ENCODE data around the gene TPO. TPM values are rescaled to one million over a fixed set of nuclear protein-coding genes. Genes with fewer than 3 reads are reported as not detected.
A peak's percentile ranks its signal among the peaks of the same experiment; 100 is the strongest.
"Not testable (repeated sequence)": the region's sequence is repeated elsewhere in the genome, so short reads cannot be mapped to it uniquely, and the experiment has no call there.

TPO gene
- polyA plus RNA-seq, 1 donor from 2014 or later = not detected

- Mint-ChIP-seq H3K9me3 (peaks cover 0 to 1% (median 0%) of the 10 kb centered on the region in 3 donors), H3K27ac (no peak overlapping the region), H3K36me3 (no peaks in the 10 kb centered on the region), H3K27me3 (no peaks in the 10 kb centered on the region), H3K4me3 (no peak overlapping the region), H3K4me1 (no peaks in the 10 kb centered on the region)
These were observed 90.4 kb downstream of the TPO start for GRCh38 chr2:1503471-1504310.

GRCh38 chr2:1504311-1504750, 91.1 kb downstream of the TPO start:
- Mint-ChIP-seq H3K4me1 (peaks cover 0 to 2% (median 1%) of the 10 kb centered on the region in 3 donors), H3K36me3 (no peaks in the 10 kb centered on the region), H3K9me3 (peaks cover 0 to 3% (median 0%) of the 10 kb centered on the region in 3 donors), H3K27ac (no peak overlapping the region), H3K4me3 (no peak overlapping the region), H3K27me3 (no peaks in the 10 kb centered on the region)

GRCh38 chr2:1505031-1505441, 91.8 kb downstream of the TPO start:
- peaks cover 0 to 6% (median 3%) of the 10 kb centered on the region in 3 donors for H3K4me1 Mint-ChIP-seq
- peaks cover 0 to 3% (median 0%) of the 10 kb centered on the region in 3 donors for H3K9me3 Mint-ChIP-seq
- H3K4me3 Mint-ChIP-seq = no peak overlapping the region
- H3K27me3 Mint-ChIP-seq = peaks cover 5% of the 10 kb centered on the region
- H3K36me3 Mint-ChIP-seq = no peaks in the 10 kb centered on the region
- no peak overlapping the region for H3K27ac Mint-ChIP-seq

GRCh38 chr2:1509271-1510065, 96.2 kb downstream of the TPO start:
- Mint-ChIP-seq H3K9me3 (peaks cover 0 to 3% (median 0%) of the 10 kb centered on the region in 3 donors), H3K4me3 (peak overlapping the region in 2 of 4 donors; percentile 35 to 68), H3K36me3 (no peaks in the 10 kb centered on the region), H3K27me3 (peaks cover 5% of the 10 kb centered on the region), H3K27ac (peak overlapping the region in 1 of 3 donors; percentile 85), H3K4me1 (peaks cover 0 to 6% (median 3%) of the 10 kb centered on the region in 3 donors)

- H3K27ac Mint-ChIP-seq = no peak overlapping the region
- peaks cover 0 to 3% (median 0%) of the 10 kb centered on the region in 3 donors for H3K9me3 Mint-ChIP-seq
- peak overlapping the region in 2 of 4 donors; percentile 35 to 68 for H3K4me3 Mint-ChIP-seq
- no peaks in the 10 kb centered on the region for H3K36me3 Mint-ChIP-seq
- H3K4me1 Mint-ChIP-seq = peaks cover 0 to 6% (median 3%) of the 10 kb centered on the region in 3 donors
- peaks cover 5% of the 10 kb centered on the region for H3K27me3 Mint-ChIP-seq
These were observed 96.9 kb downstream of the TPO start for GRCh38 chr2:1510176-1510575.

- H3K27me3 Mint-ChIP-seq = peaks cover 10% of the 10 kb centered on the region
- H3K36me3 Mint-ChIP-seq = no peaks in the 10 kb centered on the region
- no peak overlapping the region for H3K4me3 Mint-ChIP-seq
- no peak overlapping the region for H3K27ac Mint-ChIP-seq
- peaks cover 0 to 6% (median 3%) of the 10 kb centered on the region in 3 donors for H3K4me1 Mint-ChIP-seq
- peaks cover 0 to 3% (median 0%) of the 10 kb centered on the region in 3 donors for H3K9me3 Mint-ChIP-seq
These were observed 98.2 kb downstream of the TPO start for GRCh38 chr2:1511455-1511854.

- Mint-ChIP-seq H3K27ac (no peak overlapping the region), H3K4me3 (no peak overlapping the region), H3K36me3 (no peaks in the 10 kb centered on the region)
These were observed 99.3 kb downstream of the TPO start for GRCh38 chr2:1512321-1513289.

GRCh38 chr2:1514391-1515072, 101.3 kb downstream of the TPO start:
- no peaks in the 10 kb centered on the region for H3K36me3 Mint-ChIP-seq
- peaks cover 0 to 5% (median 3%) of the 10 kb centered on the region in 3 donors for H3K4me1 Mint-ChIP-seq
- H3K27ac Mint-ChIP-seq = no peak overlapping the region
- peaks cover 10% of the 10 kb centered on the region for H3K27me3 Mint-ChIP-seq
- H3K4me3 Mint-ChIP-seq = no peak overlapping the region
- H3K9me3 Mint-ChIP-seq = no peaks in the 10 kb centered on the region

More at GRCh38 chr2:1512321-1513289, 99.3 kb downstream of the TPO start:
- peaks cover 0 to 6% (median 3%) of the 10 kb centered on the region in 3 donors for H3K4me1 Mint-ChIP-seq
- peaks cover 0 to 3% (median 0%) of the 10 kb centered on the region in 3 donors for H3K9me3 Mint-ChIP-seq
- H3K27me3 Mint-ChIP-seq = peaks cover 10% of the 10 kb centered on the region

- Mint-ChIP-seq H3K4me3 (peak overlapping the region in 1 of 4 donors; percentile 65), H3K27ac (no peak overlapping the region), H3K27me3 (peaks cover 5% of the 10 kb centered on the region), H3K4me1 (peaks cover 0 to 3% (median 0%) of the 10 kb centered on the region in 3 donors), H3K36me3 (no peaks in the 10 kb centered on the region), H3K9me3 (no peaks in the 10 kb centered on the region)
These were observed 101.8 kb downstream of the TPO start for GRCh38 chr2:1515073-1515430.

GRCh38 chr2:1515986-1516797, 102.9 kb downstream of the TPO start:
- Mint-ChIP-seq H3K4me3 (no peak overlapping the region), H3K27me3 (peaks cover 5% of the 10 kb centered on the region), H3K36me3 (no peaks in the 10 kb centered on the region), H3K9me3 (no peaks in the 10 kb centered on the region), H3K4me1 (peaks cover 0 to 3% (median 0%) of the 10 kb centered on the region in 3 donors), H3K27ac (no peak overlapping the region)

GRCh38 chr2:1516798-1517060, 103.5 kb downstream of the TPO start:
- H3K9me3 Mint-ChIP-seq = no peaks in the 10 kb centered on the region
- H3K27ac Mint-ChIP-seq = no peak overlapping the region
- H3K4me3 Mint-ChIP-seq = no peak overlapping the region
- H3K27me3 Mint-ChIP-seq = peaks cover 5% of the 10 kb centered on the region
- no peaks in the 10 kb centered on the region for H3K36me3 Mint-ChIP-seq
- H3K4me1 Mint-ChIP-seq = peaks cover 0 to 3% (median 0%) of the 10 kb centered on the region in 3 donors

- not testable (repeated sequence) for H3K36me3 Mint-ChIP-seq, H3K4me1 Mint-ChIP-seq, H3K27me3 Mint-ChIP-seq, H3K4me3 Mint-ChIP-seq, H3K27ac Mint-ChIP-seq, H3K9me3 Mint-ChIP-seq
These were observed 104.0 kb downstream of the TPO start for GRCh38 chr2:1517291-1517690.

GRCh38 chr2:1517786-1518185, 104.5 kb downstream of the TPO start:
- no peak overlapping the region for H3K4me3 Mint-ChIP-seq
- peaks cover 0 to 3% (median 0%) of the 10 kb centered on the region in 3 donors for H3K4me1 Mint-ChIP-seq
- no peaks in the 10 kb centered on the region for H3K9me3 Mint-ChIP-seq
- peak overlapping the region in 1 of 3 donors; percentile 32 for H3K27ac Mint-ChIP-seq
- no peaks in the 10 kb centered on the region for H3K36me3 Mint-ChIP-seq
- peaks cover 5% of the 10 kb centered on the region for H3K27me3 Mint-ChIP-seq

Measured in IgD-negative memory B cell (primary cell).